H9 (cell line): ENCODE data around the gene TTC7B. TPM values are rescaled to one million over a fixed set of nuclear protein-coding genes. Genes with fewer than 3 reads are reported as not detected.

Source experiments
- DNase-seq: peaks from one replicate; pipeline ENCODE4 v3.0.0-alpha.2; 2017
- H2AFZ ChIP-seq: one replicate; pipeline ENCODE4 v1.6.1; 2013; ENCODE audit warnings: mild to moderate bottlenecking, low read length, control low read depth, moderate library complexity
- H2AK5ac ChIP-seq: 2 replicates; pipeline ENCODE4 v1.6.1; 2013; ENCODE audit warnings: low read length, control low read depth, mixed read lengths; ENCODE audit not compliant: insufficient read length
- H2BK120ac ChIP-seq: one replicate; pipeline ENCODE4 v1.6.1; 2013; ENCODE audit warnings: low read depth, mild to moderate bottlenecking, low read length, control low read depth, inconsistent platforms; ENCODE audit not compliant: poor library complexity, severe bottlenecking
- H2BK12ac ChIP-seq: 2 replicates; pipeline ENCODE4 v1.6.1; 2013; ENCODE audit warnings: low read length, control low read depth, mixed read lengths, low read depth; ENCODE audit not compliant: insufficient read length
- H2BK15ac ChIP-seq: 2 replicates; pipeline ENCODE4 v1.6.1; 2013; ENCODE audit warnings: low read depth, low read length, control low read depth
- H2BK20ac ChIP-seq: one replicate; pipeline ENCODE4 v1.6.1; 2013; ENCODE audit warnings: low read depth, mild to moderate bottlenecking, low read length, control low read depth, inconsistent platforms; ENCODE audit not compliant: poor library complexity, severe bottlenecking
- H2BK5ac ChIP-seq: 2 replicates; pipeline ENCODE4 v1.6.1; 2013; ENCODE audit warnings: low read length, control low read depth, mixed read lengths; ENCODE audit not compliant: insufficient read length
- H3K14ac ChIP-seq: 2 replicates; pipeline ENCODE4 v1.6.1; 2013; ENCODE audit warnings: low read length, control low read depth; ENCODE audit not compliant: insufficient read depth
- H3K18ac ChIP-seq: 2 replicates; pipeline ENCODE4 v1.6.1; 2013; ENCODE audit warnings: low read depth, mild to moderate bottlenecking, mixed read lengths, low read length, control low read depth; ENCODE audit not compliant: insufficient read length
- H3K23ac ChIP-seq: 2 replicates; pipeline ENCODE4 v1.6.1; 2013; ENCODE audit warnings: low read length, control low read depth, mixed read lengths, low read depth; ENCODE audit not compliant: insufficient read length
- H3K23me2 ChIP-seq: 2 replicates; pipeline ENCODE4 v1.6.1; 2013; ENCODE audit warnings: low read depth, mild to moderate bottlenecking, mixed read lengths, low read length, control low read depth; ENCODE audit not compliant: insufficient read length, poor library complexity, severe bottlenecking
- H3K27ac ChIP-seq: 2 replicates; pipeline ENCODE4 v1.5.1; 2013; ENCODE audit warnings: low read length, control low read depth, mixed read lengths, low read depth; ENCODE audit not compliant: insufficient read length
- H3K27me3 ChIP-seq: 2 replicates; pipeline ENCODE4 v1.6.1; 2013; ENCODE audit warnings: low read length, control low read depth, inconsistent platforms; ENCODE audit not compliant: insufficient read depth
- H3K4ac ChIP-seq: 2 replicates; pipeline ENCODE4 v1.6.1; 2013; ENCODE audit warnings: low read depth, mild to moderate bottlenecking, control low read depth, inconsistent platforms, low read length, moderate library complexity
- H3K4me1 ChIP-seq: 2 replicates; pipeline ENCODE4 v1.6.1; 2013; ENCODE audit warnings: low read length, control low read depth, inconsistent platforms; ENCODE audit not compliant: insufficient read depth
- H3K4me2 ChIP-seq: 2 replicates; pipeline ENCODE4 v1.6.1; 2013; ENCODE audit warnings: low read length, control low read depth, mixed read lengths; ENCODE audit not compliant: insufficient read length, insufficient read depth
- H3K56ac ChIP-seq: 2 replicates; pipeline ENCODE4 v1.6.1; 2013; ENCODE audit warnings: low read depth, mild to moderate bottlenecking, mixed read lengths, low read length, control low read depth; ENCODE audit not compliant: insufficient read length
- H3K79me1 ChIP-seq: 2 replicates; pipeline ENCODE4 v1.6.1; 2013; ENCODE audit warnings: low read depth, mild to moderate bottlenecking, moderate library complexity, low read length, control low read depth, inconsistent platforms; ENCODE audit not compliant: insufficient read depth, poor library complexity, severe bottlenecking
- H3K79me2 ChIP-seq: 2 replicates; pipeline ENCODE4 v1.6.1; 2013; ENCODE audit warnings: low read length, control low read depth, inconsistent platforms; ENCODE audit not compliant: insufficient read depth
- H3K9ac ChIP-seq: 2 replicates; pipeline ENCODE4 v1.6.1; 2013; ENCODE audit warnings: low read length, control low read depth, mixed read lengths; ENCODE audit not compliant: insufficient read length; ENCODE audit errors: extremely low read depth
- H3K9me3 ChIP-seq: one replicate; pipeline ENCODE4 v1.6.1; 2013; ENCODE audit warnings: low read depth, low read length, inconsistent platforms; ENCODE audit not compliant: control insufficient read depth
- H3T11ph ChIP-seq: one replicate; pipeline ENCODE4 v1.6.1; 2013; ENCODE audit warnings: mild to moderate bottlenecking, low read length, control low read depth, inconsistent platforms
- H4K20me1 ChIP-seq: one replicate; pipeline ENCODE4 v1.6.1; 2013; ENCODE audit not compliant: control insufficient read depth, insufficient read length, insufficient read depth
- H4K5ac ChIP-seq: 2 replicates; pipeline ENCODE4 v1.6.1; 2013; ENCODE audit warnings: low read depth, mild to moderate bottlenecking, mixed read lengths, low read length, control low read depth; ENCODE audit not compliant: insufficient read length
- H4K8ac ChIP-seq: replicated peaks from 2 replicates; pipeline ENCODE4 v1.6.1; 2013; ENCODE audit warnings: low read length, control low read depth, mixed read lengths, low read depth; ENCODE audit not compliant: insufficient read length
- H4K91ac ChIP-seq: 2 replicates; pipeline ENCODE4 v1.6.1; 2013; ENCODE audit warnings: low read depth, mild to moderate bottlenecking, moderate library complexity, mixed read lengths, low read length, control low read depth; ENCODE audit not compliant: insufficient read length
- H3K27ac Mint-ChIP-seq, 3 experiments: 2 replicates in 2 of 3; 3 replicates in 1 of 3; pipeline ENCODE4 v1.8.0; 2020 to 2021; ENCODE audit warnings: mixed read lengths in 3 of 3, mild to moderate bottlenecking in 1 of 3, moderate library complexity in 1 of 3
- H3K27me3 Mint-ChIP-seq: 2 replicates; pipeline ENCODE4 v1.8.0; 2021; ENCODE audit warnings: low read depth, mild to moderate bottlenecking, moderate library complexity, mixed read lengths
- H3K36me3 Mint-ChIP-seq, 3 experiments: 2 replicates in 2 of 3; 3 replicates in 1 of 3; pipeline ENCODE4 v1.8.0; 2020 to 2021; ENCODE audit warnings: low read depth in 3 of 3, mixed read lengths in 3 of 3; ENCODE audit not compliant: insufficient read depth in 1 of 3
- H3K4me1 Mint-ChIP-seq, 2 experiments: 2 replicates each; pipeline ENCODE4 v1.8.0; 2020; ENCODE audit warnings: mixed read lengths in 2 of 2
- H3K4me3 Mint-ChIP-seq, 2 experiments: 2 replicates in 1 of 2; 3 replicates in 1 of 2; pipeline ENCODE4 v1.8.0; 2020 to 2021; ENCODE audit warnings: mild to moderate bottlenecking in 2 of 2, mixed read lengths in 2 of 2, moderate library complexity in 1 of 2
- H3K9me3 Mint-ChIP-seq, 2 experiments: 2 replicates in 1 of 2; 3 replicates in 1 of 2; pipeline ENCODE4 v1.8.0; 2020; ENCODE audit warnings: mild to moderate bottlenecking in 2 of 2, mixed read lengths in 2 of 2, moderate library complexity in 1 of 2
- CTCF ChIP-seq: fragments of 200-600 bp; sonication (generic); conservative IDR thresholded peaks from 3 replicates; pipeline ENCODE4 v1.8.0; 2021; ENCODE audit warnings: antibody characterized with exemption, mild to moderate bottlenecking
- WGBS: extraction: QIAGEN DNeasy Blood & Tissue Kit; methylation state at CpG from one replicate; pipeline ENCODE4 v1.1.7; 2013; ENCODE audit warnings: missing lambda C conversion rate, low lambda C conversion rate, mixed read lengths; ENCODE audit not compliant: insufficient read length; ENCODE audit errors: extremely low coverage; 5-methylcytosine and 5-hydroxymethylcytosine counted together
- total RNA-seq: library from RNA; stranded (reverse); gene quantifications from 2 replicates; pipeline ENCODE4 v1.2.1, GENCODE V29; 2021

Gene TTC7B
- total RNA-seq, 1 experiment from 2014 or later, result 33.7 TPM

- Histone ChIP-seq H3K9ac (no peak overlapping the region), H4K8ac (no peak overlapping the region), H3K4me2 (no peak overlapping the region), H3K23ac (no peak overlapping the region), H4K20me1 (peaks cover 5% of the 10 kb centered on the region), H3K23me2 (no peaks in the 10 kb centered on the region), H2BK5ac (no peak overlapping the region), H2AK5ac (no peak overlapping the region), H4K91ac (no peak overlapping the region), H2BK20ac (no peak overlapping the region), H3K27ac (no peak overlapping the region), H2AFZ (no peak overlapping the region), H3K4ac (no peak overlapping the region), H3K14ac (no peak overlapping the region; the same call in 1 of the 2 replicates), H3K79me1 (no peaks in the 10 kb centered on the region), H3K18ac (no peak overlapping the region), H3K4me1 (peaks cover 14% of the 10 kb centered on the region; the same call in 1 of the 2 replicates), H3K79me2 (no peaks in the 10 kb centered on the region), H3K9me3 (no peaks in the 10 kb centered on the region), H3T11ph (no peak overlapping the region), H2BK15ac (no peak overlapping the region), H2BK120ac (no peak overlapping the region), H3K56ac (no peak overlapping the region), H4K5ac (no peak overlapping the region), H3K27me3 (no peaks in the 10 kb centered on the region), H2BK12ac (no peak overlapping the region)
- Mint-ChIP-seq H3K4me1 (peaks cover 56 to 59% of the 10 kb centered on the region in 2 experiments), H3K4me3 (no peak overlapping the region), H3K27me3 (peaks cover 2% of the 10 kb centered on the region), H3K27ac (0 out of 7 replicates have a peak overlapping the region, but pooled peaks of 1 of the 3 experiments have one; percentile 50), H3K9me3 (no peaks in the 10 kb centered on the region), H3K36me3 (no peaks in the 10 kb centered on the region)
- no peak for TF ChIP-seq CTCF
- no peak for DNase-seq
- WGBS, result no CpG with 5 or more reads among the region's 11 CpGs
Measured at GRCh38 chr14:90572441-90573150, 243.6 kb downstream of the TTC7B start.
